HEK293T (cell line): ENCODE results near the gene DUSP8.

Experiments used
- ARNT ChIP-seq: fragments of 450-650 bp; IDR thresholded peaks from 2 replicates; pipeline ENCODE4 v1.6.1; 2017; ENCODE audit warnings: mild to moderate bottlenecking
- BHLHE40 ChIP-seq: fragments of 450-650 bp; IDR thresholded peaks from 2 replicates; pipeline ENCODE4 v1.6.1; 2016; ENCODE audit warnings: mild to moderate bottlenecking, moderate library complexity, borderline replicate concordance
- CTBP1 ChIP-seq: fragments of 450-650 bp; IDR thresholded peaks from 2 replicates; pipeline ENCODE4 v1.6.1; 2016; ENCODE audit warnings: borderline replicate concordance
- FOXA1 ChIP-seq: fragments of 450-650 bp; IDR thresholded peaks from 2 replicates; pipeline ENCODE4 v1.6.1; 2016; ENCODE audit warnings: mild to moderate bottlenecking
- FOXK2 ChIP-seq: fragments of 450-650 bp; IDR thresholded peaks from 2 replicates; pipeline ENCODE4 v1.6.1; 2016; ENCODE audit warnings: mild to moderate bottlenecking
- FOXM1 ChIP-seq: fragments of 450-650 bp; IDR thresholded peaks from 2 replicates; pipeline ENCODE4 v1.6.1; 2017; ENCODE audit warnings: mild to moderate bottlenecking, borderline replicate concordance
- HDGF ChIP-seq: fragments of 450-650 bp; IDR thresholded peaks from 2 replicates; pipeline ENCODE4 v1.6.1; 2017; ENCODE audit warnings: antibody characterized with exemption, borderline replicate concordance
- L3MBTL2 ChIP-seq: fragments of 450-650 bp; conservative IDR thresholded peaks from 2 replicates; pipeline ENCODE4 v1.6.1; 2016; ENCODE audit warnings: mild to moderate bottlenecking
- LEF1 ChIP-seq: fragments of 450-650 bp; IDR thresholded peaks from 2 replicates; pipeline ENCODE4 v1.6.1; 2017; ENCODE audit warnings: mild to moderate bottlenecking, borderline replicate concordance
- PKNOX1 ChIP-seq: fragments of 450-650 bp; IDR thresholded peaks from 2 replicates; pipeline ENCODE4 v1.6.1; 2016
- SP1 ChIP-seq: fragments of 450-650 bp; IDR thresholded peaks from 2 replicates; pipeline ENCODE4 v1.6.1; 2017
- SUZ12 ChIP-seq: fragments of 450-650 bp; IDR thresholded peaks from 2 replicates; pipeline ENCODE4 v1.6.1; 2016; ENCODE audit warnings: mild to moderate bottlenecking
- TARDBP ChIP-seq: fragments of 450-650 bp; IDR thresholded peaks from 2 replicates; pipeline ENCODE4 v1.6.1; 2016
- ZNF384 ChIP-seq: fragments of 450-650 bp; IDR thresholded peaks from 2 replicates; pipeline ENCODE4 v1.6.1; 2016

GRCh38 chr11:1618231-1618630 is 46.2 kb upstream of the DUSP8 start:
- no peak for TF ChIP-seq SP1
- TF ChIP-seq PKNOX1, result no peak
- TF ChIP-seq FOXM1, result no peak
- TF ChIP-seq FOXK2, result no peak
- TF ChIP-seq CTBP1, result no peak
- no peak for TF ChIP-seq BHLHE40
- TF ChIP-seq ARNT, result no peak
- TF ChIP-seq TARDBP, result no peak
- TF ChIP-seq L3MBTL2, result no peak
- TF ChIP-seq HDGF, result no peak
- TF ChIP-seq LEF1, result no peak
- no peak for TF ChIP-seq SUZ12
- TF ChIP-seq FOXA1, result no peak
- no peak for TF ChIP-seq ZNF384
